Stimulated activated CD4-positive, alpha-beta T cell treated with anti-CD3 and anti-CD28 coated beads, Interleukin-1b, Interleukin-23, amount 100 ng/mL, for 48 hours (primary cell): ENCODE measurements around the gene DMTF1.
A peak's percentile ranks its signal among the peaks of the same experiment; 100 is the strongest.

Experiments
- DNase-seq: peaks from one replicate; pipeline ENCODE4 v3.0.0-alpha.2; 2020

The DMTF1 gene

DNA sequence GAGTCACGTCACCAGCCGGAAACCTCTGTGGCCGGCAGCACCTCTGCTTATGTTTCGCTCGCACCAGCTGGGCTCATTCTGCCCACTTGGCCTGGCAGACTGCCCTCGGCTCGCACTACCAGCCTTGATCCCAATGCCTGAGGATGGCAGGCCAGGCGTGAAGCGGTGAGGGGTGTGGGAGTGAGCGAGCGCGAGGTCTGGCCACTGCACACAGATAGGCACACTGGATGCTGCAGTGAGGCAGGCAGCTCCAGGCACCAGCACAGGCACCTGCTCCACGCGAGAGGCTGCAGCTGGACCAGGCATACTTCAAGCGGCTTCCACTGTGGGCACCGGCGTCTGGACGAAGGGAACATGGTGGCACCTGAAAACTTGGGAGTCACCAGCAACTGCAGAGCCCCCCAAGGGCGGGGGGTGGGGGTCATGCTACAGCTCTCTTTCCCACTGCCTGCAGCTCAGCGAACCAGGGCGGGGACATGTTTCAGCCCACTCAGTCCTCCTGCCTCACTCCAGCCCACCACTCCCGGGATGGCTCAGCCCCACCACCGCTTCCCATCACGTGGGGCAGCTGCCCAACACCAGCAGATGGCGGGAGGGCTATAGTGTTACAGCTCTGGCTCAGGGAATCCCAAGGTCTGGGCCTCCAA, 5.4 kb upstream of the DMTF1 start:
- no peak for DNase-seq

DNA sequence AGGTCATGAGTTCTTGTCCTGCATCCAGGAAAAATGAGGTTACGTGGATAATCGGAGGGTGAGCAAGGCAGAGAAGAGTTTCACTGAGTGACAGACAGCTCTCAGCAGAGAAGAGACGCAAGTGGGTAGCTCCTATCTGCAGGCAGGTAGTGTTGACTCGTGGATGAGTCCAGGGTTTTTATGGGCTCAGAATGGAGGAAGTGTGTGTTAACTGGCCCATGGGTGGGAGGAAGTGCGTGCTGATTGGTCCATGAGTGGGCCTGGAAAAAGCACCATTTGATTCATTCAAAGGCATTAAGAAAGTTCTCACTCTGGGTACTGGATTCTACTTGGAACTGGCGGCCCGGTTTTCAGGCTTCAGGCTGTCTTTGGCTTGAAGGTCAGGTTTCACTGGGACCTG, 4.8 kb upstream of the DMTF1 start:
- DNase-seq: no peak

DNA sequence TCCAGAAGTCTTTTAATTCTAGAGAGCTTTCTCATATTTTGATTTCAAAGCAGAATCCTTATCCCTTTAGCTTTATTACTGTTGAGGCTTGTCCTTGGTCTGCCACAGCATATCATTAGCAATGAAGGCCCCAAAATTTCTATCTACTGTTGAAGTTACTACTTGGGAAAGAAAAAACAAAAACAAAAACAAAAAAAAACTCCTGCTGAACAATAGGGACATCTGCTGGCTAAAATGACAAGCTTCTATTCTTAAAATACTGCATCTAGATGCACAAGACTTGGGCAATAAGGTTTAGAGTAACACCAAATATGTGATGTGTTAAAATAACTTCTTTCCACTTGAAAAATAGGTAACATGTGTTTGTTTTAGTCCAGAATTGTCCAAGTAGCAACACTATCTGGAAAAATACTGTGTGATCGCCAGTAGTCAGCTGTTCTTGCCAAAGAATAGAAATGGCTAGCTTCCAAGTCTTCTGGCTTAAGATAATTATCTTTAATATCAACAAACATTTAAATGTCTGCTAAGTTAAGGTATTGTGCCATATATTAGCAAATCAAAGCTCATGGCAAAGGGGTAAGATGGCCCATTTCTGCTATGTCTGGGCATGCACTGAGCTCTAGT, 3.8 kb upstream of the DMTF1 start:
- no peak for DNase-seq

DNA sequence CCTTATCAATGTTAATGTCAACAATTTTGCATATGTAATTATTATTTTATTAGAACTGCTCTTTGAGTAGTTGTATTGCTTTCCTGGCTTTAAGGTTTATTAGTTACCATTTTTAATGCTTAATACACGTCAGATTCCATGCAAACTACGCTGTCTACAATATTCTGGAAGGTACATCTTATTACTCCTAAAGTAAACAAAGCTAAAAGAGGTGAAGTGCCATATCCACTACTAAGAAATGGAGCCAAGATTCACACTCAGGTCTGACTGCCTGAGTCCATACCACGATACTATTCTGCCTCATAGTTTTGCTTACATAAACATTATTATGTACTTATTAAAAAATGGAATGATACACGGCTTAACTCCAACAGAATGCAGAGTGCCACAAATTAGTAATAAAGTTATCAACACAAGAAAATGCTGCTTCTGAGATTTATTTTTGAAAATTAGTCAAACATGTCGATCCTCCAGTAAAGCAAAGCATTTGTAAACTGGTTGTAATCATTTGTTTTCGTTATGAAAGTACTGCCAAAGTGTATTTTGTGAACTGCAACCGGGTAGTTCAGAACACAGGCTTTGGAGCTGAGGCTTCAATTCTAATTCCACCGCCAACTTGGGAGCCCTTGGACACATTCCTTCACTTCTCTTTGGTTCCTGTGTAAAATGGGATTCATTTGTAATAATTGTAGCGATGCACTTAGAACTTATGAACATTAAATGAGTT, 1.1 kb upstream of the DMTF1 start:
- DNase-seq: no peak

DNA sequence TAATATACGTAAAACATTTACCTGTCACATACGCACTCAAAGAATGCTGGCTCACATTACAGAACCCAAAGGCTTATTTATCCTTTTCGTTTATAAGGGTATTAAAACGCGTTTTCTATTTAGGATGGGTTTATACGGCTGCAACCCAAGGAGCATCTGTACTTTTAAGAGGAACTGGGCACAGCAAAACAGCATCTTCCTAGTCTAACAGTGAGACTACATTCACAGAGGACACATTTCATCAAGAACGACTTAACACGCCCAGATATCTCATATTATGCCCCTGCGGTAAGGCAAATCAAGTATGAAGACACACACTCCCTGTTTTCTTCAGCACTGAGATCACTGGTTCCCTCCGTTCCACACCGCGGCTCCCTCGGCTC, 533 bp upstream of the DMTF1 start:
- no peak for DNase-seq

DNA sequence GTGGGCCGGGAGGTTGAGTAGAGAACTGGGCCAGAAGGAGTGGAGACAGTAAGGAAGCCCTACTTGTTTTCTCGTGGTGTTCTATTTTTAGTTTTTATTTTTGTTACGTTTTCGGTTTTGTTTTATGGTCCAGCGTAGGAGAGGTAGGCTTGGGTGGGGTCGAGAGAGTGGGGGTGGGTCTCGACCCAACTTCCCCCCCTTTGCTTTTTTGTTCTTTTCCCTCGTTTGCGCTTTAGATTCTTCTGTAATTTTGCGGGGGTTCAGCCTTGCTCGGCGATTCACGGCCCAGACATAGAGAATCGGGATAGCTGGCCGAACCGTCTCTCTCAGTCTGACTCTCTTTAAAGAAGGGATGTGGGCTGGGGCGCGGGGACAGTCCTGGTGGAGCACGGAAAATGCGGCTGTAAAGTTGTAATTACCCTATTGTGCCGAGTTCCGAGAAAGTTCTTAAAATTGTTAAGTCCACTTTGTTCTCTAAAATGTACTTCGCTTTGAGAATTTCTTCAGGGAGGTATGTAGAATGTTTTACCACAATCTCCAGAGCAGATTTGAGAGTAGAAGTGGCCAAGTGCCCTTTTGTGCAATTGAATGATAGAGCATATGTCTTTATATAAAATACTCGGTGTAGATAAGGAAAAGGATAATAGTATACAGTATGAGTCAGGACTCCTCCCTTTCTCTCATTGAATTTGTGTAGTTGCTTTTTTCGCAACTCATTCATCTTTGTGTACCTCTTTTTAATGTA, 816 bp downstream of the DMTF1 start:
- peak; percentile 18 for DNase-seq

DNA sequence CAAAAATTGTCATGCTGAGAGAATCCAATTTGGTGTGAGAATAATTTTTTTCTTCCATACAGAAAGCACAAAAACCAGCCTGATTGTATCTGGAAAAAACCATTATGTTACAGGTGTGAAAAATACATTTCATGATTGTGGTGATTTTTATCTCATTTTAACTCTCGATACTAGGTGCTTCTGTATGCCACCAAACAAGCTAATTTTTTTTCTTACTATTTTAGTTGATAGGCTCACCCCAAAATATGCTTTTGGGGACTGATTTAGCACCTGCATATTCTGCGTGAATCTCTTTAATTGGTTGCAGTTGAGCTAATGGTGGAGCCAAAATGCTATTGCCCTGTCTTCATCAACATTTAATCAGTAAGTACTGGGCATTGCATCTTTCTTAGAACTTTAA, 1.9 kb downstream of the DMTF1 start:
- no peak for DNase-seq

DNA sequence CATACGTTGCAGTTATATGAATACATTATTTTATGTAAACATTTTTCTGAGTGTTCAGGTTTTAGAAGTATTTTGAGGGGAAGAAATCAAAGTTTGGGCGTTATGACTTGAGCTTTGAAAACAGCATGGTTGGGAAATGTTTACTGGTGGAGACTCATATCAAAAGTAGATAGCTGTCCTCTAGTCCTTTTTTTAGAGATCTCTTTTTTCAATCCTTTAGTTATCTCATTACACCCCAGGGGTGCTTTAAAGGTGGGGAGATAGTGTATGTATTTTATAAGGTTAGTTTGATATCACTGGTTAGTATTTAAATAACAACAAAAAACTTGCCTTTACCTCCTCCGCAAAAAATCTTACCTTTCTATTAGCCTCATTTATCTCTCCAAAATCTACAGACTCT, 2.3 kb downstream of the DMTF1 start:
- no peak for DNase-seq

DNA sequence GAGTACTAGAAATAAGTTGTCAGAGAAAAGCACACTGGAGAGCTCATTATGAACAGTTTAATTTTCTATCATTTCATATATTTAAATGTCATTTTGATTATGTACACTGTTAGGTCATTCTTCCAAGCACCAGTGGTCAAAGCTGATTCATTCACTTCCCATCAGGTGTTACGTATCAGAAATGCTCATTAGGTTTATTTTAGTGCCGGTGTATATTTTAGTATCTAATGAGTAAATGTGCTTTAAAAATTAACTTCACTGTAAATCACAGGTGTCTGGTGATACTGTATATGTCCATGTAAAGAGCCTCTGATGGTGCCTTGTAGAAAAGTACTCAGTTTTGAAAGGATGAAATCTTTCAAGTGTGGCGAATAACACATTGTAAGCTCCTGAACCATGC, 3.5 kb downstream of the DMTF1 start:
- no peak for DNase-seq

DNA sequence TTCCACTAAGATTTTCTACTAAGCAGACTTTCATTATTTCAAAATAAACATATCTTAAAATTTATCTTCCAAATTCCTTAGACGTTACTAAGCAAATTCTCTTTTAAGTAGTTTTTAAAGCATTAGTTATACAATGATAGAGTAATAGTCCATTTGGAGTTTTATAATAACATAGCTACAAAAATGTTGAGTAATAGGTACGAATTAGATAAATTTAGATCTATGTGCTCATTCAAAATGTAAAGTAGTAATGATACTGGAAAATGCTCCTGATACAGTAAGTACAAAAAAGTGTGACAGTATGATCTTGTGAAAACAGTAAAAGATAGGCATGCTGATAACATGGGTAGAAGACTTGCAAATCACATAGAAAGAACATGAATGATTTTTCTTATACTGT, 4.5 kb downstream of the DMTF1 start:
- no peak for DNase-seq

DNA sequence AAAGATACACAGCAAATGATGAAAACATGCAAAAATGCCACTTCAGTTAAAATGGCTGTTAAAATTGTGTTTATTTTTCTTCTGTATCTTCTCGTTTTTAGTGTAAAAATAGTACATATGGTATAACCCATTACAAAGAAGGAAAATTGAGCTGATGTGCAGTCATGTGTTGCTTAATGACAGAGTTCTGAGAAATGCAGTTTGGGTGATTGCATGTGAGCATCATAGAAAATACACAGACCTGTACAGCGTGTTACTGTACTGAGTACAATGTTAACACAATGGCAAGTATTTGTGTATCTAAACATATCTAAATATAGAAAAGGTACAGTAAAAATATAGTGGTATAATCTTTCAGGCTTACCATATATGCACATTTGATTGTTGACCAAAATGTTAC, 7.3 kb downstream of the DMTF1 start:
- DNase-seq: no peak

DNA sequence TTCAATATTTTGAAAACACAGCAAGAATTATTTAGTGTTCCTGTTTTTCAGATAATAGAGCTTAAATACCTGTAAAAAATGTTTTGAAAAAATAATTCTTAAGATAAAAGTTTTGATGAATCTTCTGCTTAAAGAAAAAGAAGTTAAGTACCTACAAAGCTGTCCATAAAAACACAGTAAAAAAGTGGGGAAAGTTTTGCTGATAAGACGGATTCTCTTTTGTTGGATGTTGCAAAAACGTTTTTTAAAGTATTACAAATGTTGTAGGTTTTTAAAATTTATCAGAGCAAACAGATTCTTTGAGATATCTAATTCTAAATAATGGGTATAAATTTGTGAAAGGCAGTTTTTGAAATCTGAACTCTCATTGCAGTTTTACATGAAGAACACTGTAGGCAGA, 12.2 kb downstream of the DMTF1 start:
- DNase-seq: no peak

DNA sequence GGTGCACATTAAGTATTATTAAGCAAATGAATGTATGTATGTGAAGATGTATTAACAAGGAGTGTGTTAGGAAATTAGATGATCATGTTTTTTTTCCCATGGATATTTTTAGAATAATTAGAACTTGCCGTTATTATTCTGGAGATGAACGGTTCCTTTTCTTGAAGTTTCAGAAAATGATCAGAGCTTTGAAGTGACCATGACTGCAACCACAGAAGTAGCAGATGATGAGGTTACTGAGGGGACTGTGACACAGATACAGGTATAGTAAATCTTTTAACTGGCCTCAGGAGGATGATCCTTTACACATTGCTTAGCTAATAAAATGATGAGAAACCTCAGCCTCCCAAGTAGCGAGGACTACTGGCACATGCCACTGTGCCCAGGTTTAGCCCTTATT, 18.6 kb downstream of the DMTF1 start:
- no peak for DNase-seq

DNA sequence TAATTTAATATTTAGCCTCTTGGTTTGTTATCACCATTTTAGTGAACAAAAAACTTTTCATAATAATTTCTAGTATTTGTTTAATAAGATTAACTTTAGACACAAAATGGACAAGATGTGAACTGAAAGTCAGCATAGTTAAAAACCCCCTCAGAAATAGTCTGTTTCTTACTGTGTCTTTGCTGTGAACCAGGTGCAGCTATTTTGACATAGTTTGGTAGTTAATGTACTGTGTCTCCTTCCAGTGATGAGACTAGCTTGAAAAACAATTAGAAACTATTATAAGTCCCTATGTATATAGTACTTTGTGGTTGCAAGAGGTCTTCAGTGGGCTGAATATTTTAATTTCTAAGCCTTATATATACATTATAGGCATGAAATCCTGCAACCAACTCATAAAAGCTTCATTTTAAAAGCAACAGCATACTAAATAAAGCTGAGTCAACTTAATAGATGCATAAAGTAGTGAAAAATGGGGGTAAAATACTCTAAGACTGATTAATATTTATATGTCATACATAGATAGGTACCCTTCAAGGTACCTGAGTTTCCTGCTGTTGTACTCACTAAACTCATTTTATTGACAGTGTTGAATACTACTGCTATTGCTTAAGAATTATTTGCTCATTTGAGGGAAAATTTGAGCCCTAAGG, 19.2 kb downstream of the DMTF1 start:
- no peak for DNase-seq

DNA sequence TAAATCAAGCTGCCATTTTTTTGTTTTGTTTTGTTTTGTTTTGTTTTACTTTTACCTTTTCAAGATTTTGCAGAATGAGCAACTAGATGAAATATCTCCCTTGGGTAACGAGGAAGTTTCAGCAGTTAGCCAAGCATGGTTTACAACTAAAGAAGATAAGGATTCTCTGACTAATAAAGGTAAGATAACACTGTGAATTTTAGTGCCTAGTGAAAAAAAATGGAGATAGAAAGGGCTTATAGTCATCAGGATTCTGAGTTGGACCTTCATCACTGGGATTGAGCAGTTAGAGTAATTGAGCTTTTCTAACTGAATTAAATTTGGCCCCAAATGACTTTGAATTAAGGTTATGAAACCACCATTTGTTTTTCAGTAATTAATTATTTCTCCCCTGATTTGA, 21.2 kb downstream of the DMTF1 start:
- DNase-seq: no peak

DNA sequence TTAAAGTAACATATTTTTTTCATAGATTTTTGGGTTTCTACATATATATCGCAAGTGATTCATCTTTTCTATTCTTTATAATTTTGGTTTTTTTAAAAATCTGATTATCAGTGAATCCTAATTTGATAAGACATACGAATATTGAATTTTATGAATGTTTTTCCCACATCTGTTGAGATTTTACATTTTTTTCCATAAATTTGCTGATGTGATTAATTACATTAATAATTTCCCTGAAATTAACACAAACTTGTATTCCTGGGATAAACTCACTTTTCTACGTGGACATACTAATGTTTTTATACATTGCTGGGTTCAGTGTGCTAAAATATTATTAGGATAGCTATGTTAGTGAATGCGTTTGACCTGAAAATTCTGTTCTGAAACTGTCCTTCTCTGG, 26.1 kb downstream of the DMTF1 start:
- DNase-seq: no peak

DNA sequence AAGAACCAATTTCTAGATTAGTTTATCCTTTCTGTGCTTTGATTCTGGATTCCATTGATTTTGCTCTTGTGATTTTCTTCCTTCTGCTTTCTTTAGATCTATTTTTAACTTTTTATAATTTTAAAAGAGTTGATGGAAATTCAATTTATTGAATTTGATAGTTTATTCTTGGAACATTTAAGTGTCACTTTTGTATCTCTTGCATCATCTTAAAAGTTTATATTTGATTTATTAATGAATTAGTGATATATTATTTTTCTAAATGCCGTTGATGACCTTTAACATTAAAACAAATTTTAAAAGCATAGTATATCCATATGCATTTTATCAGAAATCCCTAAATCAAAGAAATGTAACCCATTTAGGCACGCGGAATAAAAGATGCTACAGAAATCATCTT, 26.9 kb downstream of the DMTF1 start:
- DNase-seq: no peak

DNA sequence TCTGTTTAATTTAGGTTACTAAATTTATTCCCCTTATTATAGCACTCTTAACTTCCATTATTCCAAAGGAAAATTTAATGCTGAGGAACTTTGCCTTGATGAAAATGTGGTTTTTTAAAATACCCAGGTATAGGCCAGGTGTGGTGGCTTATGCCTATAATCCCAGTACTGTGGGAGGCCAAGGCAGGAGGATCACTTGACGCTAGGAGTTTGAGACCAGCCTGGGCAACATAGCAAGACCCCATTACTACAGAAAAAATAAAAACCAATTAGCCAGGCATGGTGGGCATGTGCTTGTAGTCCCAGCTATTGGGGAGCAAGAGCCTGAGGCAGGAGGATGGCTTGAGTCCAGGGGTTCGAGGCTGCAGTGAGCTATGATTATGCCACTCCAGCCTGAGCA, 34.9 kb downstream of the DMTF1 start:
- no peak for DNase-seq

DNA sequence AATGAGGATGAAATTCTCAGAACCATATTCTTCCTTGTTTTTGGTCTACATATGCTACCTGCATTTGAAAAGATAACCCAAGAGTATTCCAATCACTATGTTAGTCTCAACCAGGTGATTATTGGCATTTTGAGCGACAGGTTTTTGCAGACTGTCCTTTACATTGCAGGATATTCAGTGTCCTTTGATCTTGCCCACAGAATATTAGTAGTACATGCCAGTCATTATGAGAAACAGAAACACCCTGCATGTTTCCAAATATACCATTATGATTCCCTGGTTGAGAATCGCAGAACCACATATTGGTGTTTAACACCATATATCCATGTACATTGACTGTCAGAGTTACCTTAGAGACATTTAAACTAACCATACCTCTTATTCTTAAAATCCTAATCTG, 36.7 kb downstream of the DMTF1 start:
- DNase-seq: no peak

DNA sequence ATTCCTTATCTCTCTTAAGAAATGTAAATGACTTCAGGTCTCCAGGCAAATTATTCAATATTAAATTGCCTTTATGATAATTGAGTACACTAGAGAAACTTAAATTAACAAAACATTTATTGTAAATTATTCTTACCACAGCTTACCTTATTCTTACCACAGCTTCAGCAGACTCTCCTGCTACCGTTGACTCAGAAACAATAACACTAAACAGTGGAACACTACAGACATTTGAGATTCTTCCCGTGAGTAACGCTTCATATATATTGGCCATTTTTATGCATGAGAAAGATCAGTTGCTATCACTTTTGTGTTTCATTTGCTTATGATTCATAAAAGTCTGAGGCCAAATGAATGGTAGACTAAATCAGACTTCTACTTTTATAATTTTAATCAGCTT, 38.5 kb downstream of the DMTF1 start:
- no peak for DNase-seq

DNA sequence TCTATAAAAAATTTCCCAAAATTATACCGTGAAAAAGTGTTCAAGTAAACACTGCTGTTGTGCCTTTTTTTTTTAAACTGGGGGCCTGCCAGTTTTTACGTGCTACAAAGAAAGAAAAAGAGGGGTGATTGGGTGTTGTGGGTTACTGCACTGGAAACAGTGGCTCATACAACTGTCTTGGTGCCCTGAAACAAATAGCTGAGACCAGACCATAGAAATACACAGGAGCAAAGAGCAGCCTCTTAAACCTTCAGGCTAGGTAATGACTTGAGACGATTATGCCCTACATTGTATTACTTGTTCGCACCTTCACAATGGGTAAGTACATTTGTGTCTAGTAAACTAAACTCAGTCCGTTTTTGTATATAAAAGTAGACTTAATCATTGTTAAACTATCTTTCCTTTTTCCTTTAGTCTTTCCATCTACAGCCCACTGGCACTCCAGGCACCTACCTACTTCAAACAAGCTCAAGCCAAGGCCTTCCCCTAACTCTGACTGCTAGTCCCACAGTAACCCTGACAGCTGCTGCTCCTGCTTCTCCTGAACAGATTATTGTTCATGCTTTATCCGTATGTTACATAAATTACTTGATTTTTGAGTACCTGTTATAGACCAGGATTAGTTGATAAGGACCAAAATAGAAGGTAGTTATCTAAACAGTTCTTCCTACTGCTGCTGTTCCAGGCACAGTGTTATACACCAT, 40.7 kb downstream of the DMTF1 start:
- DNase-seq: no peak

DNA sequence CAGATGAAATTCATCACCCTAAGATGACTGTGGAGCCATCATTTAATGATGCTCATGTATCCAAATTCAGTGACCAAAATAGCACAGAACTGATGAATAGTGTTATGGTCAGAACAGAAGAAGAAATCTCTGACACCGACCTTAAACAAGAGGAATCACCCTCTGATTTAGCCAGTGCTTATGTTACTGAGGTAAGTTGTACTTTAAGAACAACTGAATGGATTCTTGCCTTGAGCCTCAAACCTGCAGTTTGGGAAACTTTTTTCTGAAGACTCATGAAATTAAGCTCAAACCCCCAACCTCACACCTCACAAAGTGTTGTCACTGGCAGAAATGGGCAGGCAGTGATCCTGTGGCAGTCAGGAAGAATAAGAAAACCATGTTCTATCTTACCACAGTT, 41.7 kb downstream of the DMTF1 start:
- no peak for DNase-seq

DNA sequence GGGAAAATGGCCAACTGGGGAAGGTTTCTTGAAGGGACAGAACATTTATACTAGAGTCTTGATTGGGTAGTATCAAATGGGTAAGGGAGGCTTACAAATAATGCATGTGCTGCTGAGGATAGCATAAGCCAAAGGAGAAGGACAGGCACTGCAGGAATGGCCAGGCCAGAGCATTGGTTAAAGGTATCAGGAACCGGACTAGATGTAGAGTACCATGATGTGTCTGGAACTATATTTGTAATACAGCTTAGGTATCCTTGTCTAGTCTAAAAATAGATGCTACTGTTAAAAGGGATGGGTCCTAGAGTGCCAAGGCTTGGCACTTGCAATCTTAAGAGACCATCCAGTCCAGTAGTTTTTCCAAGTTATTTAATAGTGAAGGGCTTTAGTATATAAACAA, 47.0 kb downstream of the DMTF1 start:
- DNase-seq: no peak
